Esophagus muscularis mucosa (tissue), 4 donors: Measurements from ENCODE around the gene PCDHGA4. TPM values are rescaled to one million over a fixed set of nuclear protein-coding genes. Genes with fewer than 3 reads are reported as not detected.
"Not testable (repeated sequence)": the region's sequence is repeated elsewhere in the genome, so short reads cannot be mapped to it uniquely, and the experiment has no call there.

Source experiments
- DNase-seq: peaks from one replicate; pipeline ENCODE4 v3.0.0-alpha.2; 2017; ENCODE audit errors: extremely low spot score
- H3K27ac ChIP-seq, 4 donors: fragments of 200-600 bp; sonication (generic); replicated peaks in 1 of 4; 1 replicate in 3 of 4; 2 replicates in 1 of 4; pipeline ENCODE4 v1.5.1; 2016 to 2019; ENCODE audit warnings: mild to moderate bottlenecking in 1 of 4
- H3K27me3 ChIP-seq, 4 donors: fragments of 200-600 bp; sonication (generic); one replicate each; pipeline versions ENCODE4 v1.5.1 to v1.6.0; 2016 to 2019
- H3K36me3 ChIP-seq, 4 donors: fragments of 200-600 bp; sonication (generic); one replicate each; pipeline ENCODE4 v1.5.1; 2016 to 2019
- H3K4me1 ChIP-seq, 4 donors: fragments of 200-600 bp; sonication (generic); one replicate each; pipeline ENCODE4 v1.5.1; 2016 to 2019
- H3K4me3 ChIP-seq, 4 donors: fragments of 200-600 bp; sonication (generic); 1 replicate in 2 of 4; 2 replicates in 2 of 4; pipeline ENCODE4 v1.5.1; 2016 to 2019; ENCODE audit warnings: mild to moderate bottlenecking in 4 of 4, moderate library complexity in 1 of 4
- H3K9me3 ChIP-seq, 4 donors: fragments of 200-600 bp; sonication (generic); 1 replicate in 3 of 4; 2 replicates in 1 of 4; pipeline ENCODE4 v1.5.1; 2016 to 2019
- EP300 ChIP-seq: sonication (generic); formaldehyde crosslinking; IDR thresholded peaks from one replicate; pipeline ENCODE4 v1.6.1; 2017; ENCODE audit warnings: antibody characterized with exemption
- POLR2A ChIP-seq: fragments of 450-650 bp; IDR thresholded peaks from one replicate; pipeline ENCODE4 v1.6.1; 2017; ENCODE audit warnings: antibody characterized with exemption, moderate library complexity, mild to moderate bottlenecking, low read depth
- POLR2AphosphoS5 ChIP-seq, 2 donors: sonication (generic); formaldehyde crosslinking; IDR thresholded peaks; one replicate each; pipeline ENCODE4 v1.6.1; 2017; ENCODE audit warnings: antibody characterized with exemption in 2 of 2
- WGBS: methylation state at CpG from one replicate; pipeline ENCODE4 v1.1.5; 2018; 5-methylcytosine and 5-hydroxymethylcytosine counted together
- intact Hi-C: fragments of 100-400 bp; cut with DNase I; formaldehyde crosslinking; loops from one replicate; pipeline ENCODE4 v1.15.1; 2023
- total RNA-seq, 4 donors: library from RNA; depleted of rRNA; stranded (reverse); fragments of >200 nt; gene quantifications; one replicate each; pipeline versions ENCODE4 v1.1.0 to v1.2.1, GENCODE V29; 2016
- TF ChIP-seq, protein P1 (sequence below), 3 experiments: fragments of 200-600 bp in 2 of 3; fragments of 450-650 bp in 1 of 3; sonication (generic) in 2 of 3; IDR thresholded peaks; one replicate each; pipeline ENCODE4 v1.5.1; 2017 to 2019; ENCODE audit warnings: antibody characterized with exemption in 3 of 3, mild to moderate bottlenecking in 2 of 3, moderate library complexity in 1 of 3

PCDHGA4 gene
- 1 to 10 TPM; 3.6 to 7.9 (median 4.6) TPM for total RNA-seq

DNA sequence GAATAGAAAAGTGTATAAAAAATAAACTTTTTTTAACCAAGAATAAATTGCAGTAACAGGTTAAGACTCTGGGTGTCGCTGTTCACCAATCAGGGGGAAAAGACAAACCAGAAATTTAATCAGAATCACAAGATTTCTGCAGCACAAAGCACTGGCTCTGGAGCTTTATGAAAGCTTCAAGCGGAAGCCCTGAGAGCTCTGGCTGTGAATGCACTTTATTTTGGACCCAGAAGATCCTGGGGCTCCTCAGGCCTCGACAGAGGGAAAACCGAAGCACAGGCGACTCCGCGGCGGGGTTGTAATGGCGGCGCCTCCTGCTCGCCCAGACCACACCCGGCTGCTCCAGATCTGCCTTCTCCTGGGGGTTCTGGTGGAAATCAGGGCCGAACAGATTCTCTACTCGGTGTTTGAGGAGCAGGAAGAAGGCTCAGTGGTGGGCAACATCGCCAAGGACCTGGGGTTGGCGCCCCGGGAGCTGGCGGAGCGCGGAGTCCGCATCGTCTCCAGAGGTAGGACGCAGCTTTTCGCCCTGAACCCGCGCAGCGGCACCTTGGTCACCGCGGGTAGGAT is at the start of gene PCDHGA4:
Gene PCDHGA4 (plus strand): TSS at position 122 of the 570 bp plus-strand sequence. CDS start 87 bp downstream, at position 209.
- intact Hi-C loops = loop anchor here (10.0 kb wide), 1 partner anchor 210 kb away; no protein-coding TSS in a partner anchor
- Histone ChIP-seq H3K4me3 (peak within 1 kb of the TSS; percentile 21 to 48 (median 43)), H3K27ac (no peak within 1 kb of the TSS), H3K36me3 (no peaks in the 10 kb centered on the region), H3K9me3 (peaks cover 10 to 98% (median 95%) of the 10 kb centered on the region in 4 donors), H3K27me3 (peaks cover 0 to 23% (median 3%) of the 10 kb centered on the region in 4 donors), H3K4me1 (no peaks in the 10 kb centered on the region)
- 16% methylated on average over 13 of the region's 29 CpGs for WGBS
- no peak for TF ChIP-seq EP300
- TF ChIP-seq, protein P1, sequence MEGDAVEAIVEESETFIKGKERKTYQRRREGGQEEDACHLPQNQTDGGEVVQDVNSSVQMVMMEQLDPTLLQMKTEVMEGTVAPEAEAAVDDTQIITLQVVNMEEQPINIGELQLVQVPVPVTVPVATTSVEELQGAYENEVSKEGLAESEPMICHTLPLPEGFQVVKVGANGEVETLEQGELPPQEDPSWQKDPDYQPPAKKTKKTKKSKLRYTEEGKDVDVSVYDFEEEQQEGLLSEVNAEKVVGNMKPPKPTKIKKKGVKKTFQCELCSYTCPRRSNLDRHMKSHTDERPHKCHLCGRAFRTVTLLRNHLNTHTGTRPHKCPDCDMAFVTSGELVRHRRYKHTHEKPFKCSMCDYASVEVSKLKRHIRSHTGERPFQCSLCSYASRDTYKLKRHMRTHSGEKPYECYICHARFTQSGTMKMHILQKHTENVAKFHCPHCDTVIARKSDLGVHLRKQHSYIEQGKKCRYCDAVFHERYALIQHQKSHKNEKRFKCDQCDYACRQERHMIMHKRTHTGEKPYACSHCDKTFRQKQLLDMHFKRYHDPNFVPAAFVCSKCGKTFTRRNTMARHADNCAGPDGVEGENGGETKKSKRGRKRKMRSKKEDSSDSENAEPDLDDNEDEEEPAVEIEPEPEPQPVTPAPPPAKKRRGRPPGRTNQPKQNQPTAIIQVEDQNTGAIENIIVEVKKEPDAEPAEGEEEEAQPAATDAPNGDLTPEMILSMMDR (IDR thresholded peaks at IDR 0.05) = peak; percentile 30 to 33 (median 32)
- no peak for DNase-seq

DNA sequence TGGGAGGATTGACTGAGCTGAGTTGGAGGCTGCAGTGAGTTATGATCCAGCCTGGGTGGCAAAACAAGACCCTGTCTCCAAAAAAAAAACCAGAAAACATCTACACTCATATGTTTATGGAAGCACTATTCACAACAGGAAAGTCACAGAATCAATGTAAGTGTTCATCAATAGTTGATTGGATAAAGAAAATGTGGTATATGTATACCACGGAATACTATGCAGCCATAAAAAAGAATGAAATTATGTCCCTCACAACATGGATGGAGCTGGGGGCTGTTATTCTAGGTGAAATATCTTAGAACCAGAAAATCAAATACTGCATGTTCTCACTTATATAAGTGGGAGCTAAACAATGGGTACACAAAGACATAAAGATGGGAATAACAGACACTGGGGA is 48.2 kb upstream of the PCDHGA4 start:
- intact Hi-C loops = no loop called here
- Histone ChIP-seq H3K36me3 (no peaks in the 10 kb centered on the region), H3K4me3 (no peak overlapping the region), H3K27ac (no peak overlapping the region), H3K4me1 (no peaks in the 10 kb centered on the region), H3K27me3 (no peaks in the 10 kb centered on the region), H3K9me3 (peaks cover 0 to 100% (median 98%) of the 10 kb centered on the region in 4 donors)
- DNase-seq = no peak
- TF ChIP-seq POLR2A (no peak), EP300 (no peak), POLR2AphosphoS5 (IDR thresholded peaks at IDR 0.05) (no peak)
- TF ChIP-seq, protein P1 (IDR thresholded peaks at IDR 0.05) = no peak
- 100% methylated on average over 1 of the region's 1 CpG for WGBS

DNA sequence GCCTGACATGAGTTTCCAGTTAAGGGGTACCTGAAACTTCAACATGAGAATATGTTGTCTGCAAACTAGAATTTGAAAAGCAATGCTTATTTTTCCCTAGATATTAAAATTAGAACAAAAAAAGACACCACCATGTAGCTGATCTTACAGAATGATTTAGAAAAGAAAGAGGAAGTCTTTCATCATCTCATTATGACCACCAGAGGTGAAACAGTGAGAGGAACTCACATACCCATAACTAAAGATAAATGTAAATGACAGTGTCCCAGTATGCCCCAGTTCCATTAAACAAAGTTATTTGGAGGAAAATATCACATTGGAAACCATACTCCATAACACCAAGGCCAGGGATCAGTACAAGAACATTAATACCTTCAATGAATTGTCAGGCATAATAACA is 41.1 kb upstream of the PCDHGA4 start:
- DNase-seq = no peak
- TF ChIP-seq, protein P1 (IDR thresholded peaks at IDR 0.05) = no peak
- TF ChIP-seq POLR2A = no peak
- TF ChIP-seq EP300 = no peak
- TF ChIP-seq POLR2AphosphoS5 (IDR thresholded peaks at IDR 0.05) = no peak
- Histone ChIP-seq H3K27me3 (no peaks in the 10 kb centered on the region), H3K36me3 (peaks cover 6 to 49% (median 33%) of the 10 kb centered on the region in 4 donors), H3K4me3 (no peak overlapping the region), H3K9me3 (peaks cover 14 to 100% (median 98%) of the 10 kb centered on the region in 4 donors), H3K27ac (no peak overlapping the region), H3K4me1 (no peaks in the 10 kb centered on the region)
- intact Hi-C loops = no loop called here

DNA sequence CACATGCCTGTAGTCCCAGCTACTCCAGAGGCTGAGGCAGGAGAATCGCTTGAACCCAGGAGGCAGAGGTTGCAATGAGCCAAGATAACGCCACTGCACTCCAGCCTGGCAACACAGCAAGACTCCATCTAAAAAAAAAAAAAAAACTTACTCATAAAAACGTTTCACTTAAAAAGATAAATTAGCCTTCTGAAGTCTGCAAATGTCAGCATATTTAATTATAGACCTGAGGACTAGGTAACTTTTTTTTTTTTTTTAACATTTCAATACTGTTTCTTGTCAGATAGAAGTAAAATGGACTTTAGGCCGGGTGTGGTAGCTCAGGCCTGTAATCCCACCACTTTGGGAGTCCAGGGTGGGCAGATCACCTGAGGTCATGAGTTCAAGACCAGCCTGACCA is 37.9 kb upstream of the PCDHGA4 start:
- H3K27ac ChIP-seq, intact Hi-C loops, H3K27me3 ChIP-seq, H3K4me3 ChIP-seq, DNase-seq: not testable (repeated sequence)
- Histone ChIP-seq H3K9me3 (peaks cover 29 to 93% (median 85%) of the 10 kb centered on the region in 4 donors), H3K4me1 (peaks cover 4 to 11% (median 7%) of the 10 kb centered on the region in 4 donors), H3K36me3 (peaks cover 18 to 61% (median 42%) of the 10 kb centered on the region in 4 donors)
- 89% methylated on average over 4 of the region's 4 CpGs for WGBS

DNA sequence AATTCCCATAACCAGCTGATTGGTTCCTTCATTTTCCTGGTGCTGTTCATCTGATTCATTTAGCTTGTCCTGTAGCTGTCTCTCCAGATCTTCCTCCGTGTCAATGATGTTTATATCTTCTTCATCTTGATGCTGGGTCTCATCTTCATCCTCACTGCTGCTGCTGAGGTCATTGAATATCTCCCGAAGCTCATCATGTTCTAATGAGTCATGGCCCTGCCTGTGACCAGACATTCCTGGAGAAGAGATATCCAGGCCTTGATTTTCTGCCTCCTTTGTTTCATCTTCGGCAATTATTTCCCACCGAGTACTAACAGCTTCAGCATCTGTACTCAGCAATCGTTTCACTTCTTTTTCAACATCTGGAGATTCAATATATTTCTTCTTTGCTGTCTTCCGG is 35.6 kb upstream of the PCDHGA4 start:
- peaks cover 23 to 81% (median 66%) of the 10 kb centered on the region in 4 donors for H3K9me3 ChIP-seq
- no peaks in the 10 kb centered on the region for H3K27me3 ChIP-seq
- peaks cover 18 to 46% (median 42%) of the 10 kb centered on the region in 4 donors for H3K36me3 ChIP-seq
- H3K27ac ChIP-seq = no peak overlapping the region
- intact Hi-C loops = no loop called here
- TF ChIP-seq, protein P1 (IDR thresholded peaks at IDR 0.05) = no peak
- no peak for TF ChIP-seq EP300
- no peak for TF ChIP-seq POLR2A
- TF ChIP-seq POLR2AphosphoS5 (IDR thresholded peaks at IDR 0.05) = no peak
- no peak for DNase-seq
- 93% methylated on average over 6 of the region's 6 CpGs for WGBS
- H3K4me1 ChIP-seq = peaks cover 4 to 11% (median 7%) of the 10 kb centered on the region in 4 donors
- peak overlapping the region in 2 of 4 donors; percentile 3 to 74 for H3K4me3 ChIP-seq
